Pons (tissue), 1 donor: ENCODE measurements around the gene DMP1.

Experiments
- DNase-seq: peaks from one replicate; pipeline ENCODE4 v3.0.0-alpha.2; 2016; ENCODE audit warnings: low spot score

DMP1 gene, protein sequence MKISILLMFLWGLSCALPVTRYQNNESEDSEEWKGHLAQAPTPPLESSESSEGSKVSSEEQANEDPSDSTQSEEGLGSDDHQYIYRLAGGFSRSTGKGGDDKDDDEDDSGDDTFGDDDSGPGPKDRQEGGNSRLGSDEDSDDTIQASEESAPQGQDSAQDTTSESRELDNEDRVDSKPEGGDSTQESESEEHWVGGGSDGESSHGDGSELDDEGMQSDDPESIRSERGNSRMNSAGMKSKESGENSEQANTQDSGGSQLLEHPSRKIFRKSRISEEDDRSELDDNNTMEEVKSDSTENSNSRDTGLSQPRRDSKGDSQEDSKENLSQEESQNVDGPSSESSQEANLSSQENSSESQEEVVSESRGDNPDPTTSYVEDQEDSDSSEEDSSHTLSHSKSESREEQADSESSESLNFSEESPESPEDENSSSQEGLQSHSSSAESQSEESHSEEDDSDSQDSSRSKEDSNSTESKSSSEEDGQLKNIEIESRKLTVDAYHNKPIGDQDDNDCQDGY

DNA sequence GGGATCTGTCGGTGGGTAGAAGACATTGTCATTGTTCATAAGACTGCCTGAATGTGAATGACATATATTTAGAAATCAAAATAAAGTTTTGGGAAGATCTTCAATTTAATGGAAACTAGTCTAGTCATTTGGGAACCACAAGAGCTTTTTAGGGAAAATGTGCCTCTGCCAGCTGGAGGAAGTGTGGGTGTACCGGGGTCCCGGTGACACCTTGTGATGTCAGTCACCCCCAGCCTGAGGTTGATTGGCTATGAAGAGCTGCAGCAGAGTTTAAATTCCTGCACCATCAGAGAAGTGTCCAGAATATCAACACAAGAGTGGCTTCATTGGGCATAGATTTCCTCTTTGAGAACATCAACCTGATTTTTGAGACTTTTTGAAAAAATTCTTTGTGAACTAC, at the start of gene DMP1:
Gene DMP1, plus strand, starts transcription at position 301 of the 400 bp plus-strand sequence. CDS start 6,213 bp downstream, outside the sequence.
- no peak for DNase-seq

DNA sequence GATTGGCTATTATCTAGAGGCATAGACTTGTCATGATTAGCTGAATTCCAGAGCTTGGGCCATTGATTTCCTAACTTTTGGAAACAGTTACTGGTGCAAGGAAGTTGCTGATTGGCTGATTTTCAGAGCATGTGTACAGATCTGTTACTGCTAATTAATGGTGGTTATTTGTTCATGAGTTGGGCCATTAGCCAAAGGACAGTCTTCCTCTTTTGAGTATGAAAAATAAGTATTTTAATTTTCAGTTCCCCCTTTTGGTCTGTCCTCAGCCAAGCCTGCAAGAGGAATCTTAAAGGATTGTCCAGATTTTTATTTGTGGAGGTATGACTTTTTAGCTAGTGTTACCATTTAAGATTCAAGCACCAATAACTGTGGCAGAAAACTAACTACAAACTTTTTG, 48.7 kb upstream of the DMP1 start:
- DNase-seq: no peak

DNA sequence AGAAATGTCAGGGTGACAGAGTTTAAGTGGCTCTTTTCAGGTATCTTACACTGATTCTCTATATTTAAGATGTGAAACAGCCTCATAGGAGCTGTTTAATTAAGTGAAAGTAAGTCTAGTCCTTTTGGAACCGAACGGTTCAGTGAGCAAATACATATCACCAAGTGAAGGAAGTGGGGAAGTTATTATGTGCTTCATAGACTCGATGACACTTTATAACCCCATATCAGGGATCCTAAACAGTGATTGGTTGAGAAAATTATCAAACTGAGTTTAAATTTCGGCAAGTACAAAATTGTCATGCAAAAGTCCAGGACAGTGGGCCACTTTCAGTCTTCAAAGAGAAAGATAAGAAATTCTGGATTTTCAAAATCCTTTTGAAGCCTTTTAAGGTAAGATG, 41.9 kb upstream of the DMP1 start, which contains the start of gene DSPP:
Gene DSPP, plus strand, starts transcription at position 301 of the 400 bp plus-strand sequence. CDS start 2,380 bp downstream, outside the sequence.
- DNase-seq: no peak

DNA sequence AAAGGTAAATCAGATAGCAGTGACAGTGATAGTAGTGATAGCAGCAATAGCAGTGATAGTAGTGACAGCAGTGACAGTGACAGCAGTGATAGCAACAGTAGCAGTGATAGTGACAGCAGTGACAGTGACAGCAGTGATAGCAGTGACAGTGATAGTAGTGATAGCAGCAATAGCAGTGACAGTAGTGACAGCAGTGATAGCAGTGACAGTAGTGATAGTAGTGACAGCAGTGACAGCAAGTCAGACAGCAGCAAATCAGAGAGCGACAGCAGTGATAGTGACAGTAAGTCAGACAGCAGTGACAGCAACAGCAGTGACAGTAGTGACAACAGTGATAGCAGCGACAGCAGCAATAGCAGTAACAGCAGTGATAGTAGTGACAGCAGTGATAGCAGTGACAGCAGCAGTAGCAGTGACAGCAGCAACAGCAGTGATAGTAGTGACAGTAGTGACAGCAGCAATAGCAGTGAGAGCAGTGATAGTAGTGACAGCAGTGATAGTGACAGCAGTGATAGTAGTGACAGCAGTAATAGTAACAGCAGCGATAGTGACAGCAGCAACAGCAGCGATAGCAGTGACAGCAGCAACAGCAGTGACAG, 35.7 kb upstream of the DMP1 start:
- DNase-seq: no peak

DNA sequence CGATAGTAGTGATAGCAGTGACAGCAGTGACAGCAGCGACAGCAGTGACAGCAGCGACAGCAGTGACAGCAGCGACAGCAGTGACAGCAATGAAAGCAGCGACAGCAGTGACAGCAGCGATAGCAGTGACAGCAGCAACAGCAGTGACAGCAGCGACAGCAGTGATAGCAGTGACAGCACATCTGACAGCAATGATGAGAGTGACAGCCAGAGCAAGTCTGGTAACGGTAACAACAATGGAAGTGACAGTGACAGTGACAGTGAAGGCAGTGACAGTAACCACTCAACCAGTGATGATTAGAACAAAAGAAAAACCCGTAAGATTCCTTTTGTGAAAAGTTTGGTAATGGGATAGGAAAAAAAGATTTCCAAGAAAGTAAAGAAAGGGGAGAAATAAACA, 33.8 kb upstream of the DMP1 start:
- DNase-seq: no peak

DNA sequence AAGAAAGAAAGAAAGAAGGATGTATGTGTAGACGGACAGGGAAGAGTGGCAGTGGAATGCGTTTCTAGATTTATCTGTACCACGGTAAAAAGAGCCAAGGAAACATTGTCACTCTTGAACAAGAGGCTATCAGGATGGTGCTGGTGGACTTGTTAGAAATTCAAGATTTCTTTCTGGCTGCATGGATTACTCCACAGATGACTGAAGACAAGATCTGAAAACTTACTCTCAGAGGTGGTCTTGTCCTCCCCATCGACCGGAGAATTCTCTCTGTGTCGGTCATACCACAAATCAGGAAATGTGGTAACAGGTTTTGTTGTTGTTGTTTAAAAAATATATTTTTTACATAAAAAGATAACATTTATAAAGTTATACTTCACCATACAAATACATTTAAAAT, 30.0 kb upstream of the DMP1 start:
- DNase-seq: peak; percentile 20

DNA sequence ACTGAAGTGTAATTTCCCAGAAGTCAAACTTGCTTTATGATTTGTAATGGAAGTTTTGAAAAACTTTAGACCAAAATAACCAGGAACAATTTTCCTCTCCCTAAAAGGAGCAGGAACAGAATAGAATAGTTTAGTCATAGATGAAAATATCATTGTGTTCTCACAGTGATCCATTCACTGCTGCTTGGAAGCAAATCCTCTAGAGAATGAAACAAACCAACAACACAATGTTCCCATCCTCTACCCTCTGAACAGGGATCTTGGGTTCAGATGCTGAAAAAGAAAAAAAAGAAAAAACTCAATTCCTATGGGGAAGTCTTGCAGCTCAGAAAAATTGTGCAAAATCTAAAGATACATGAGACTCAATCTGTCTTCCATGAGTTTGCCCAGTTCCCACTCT, 29.6 kb upstream of the DMP1 start:
- DNase-seq: peak; percentile 83

DNA sequence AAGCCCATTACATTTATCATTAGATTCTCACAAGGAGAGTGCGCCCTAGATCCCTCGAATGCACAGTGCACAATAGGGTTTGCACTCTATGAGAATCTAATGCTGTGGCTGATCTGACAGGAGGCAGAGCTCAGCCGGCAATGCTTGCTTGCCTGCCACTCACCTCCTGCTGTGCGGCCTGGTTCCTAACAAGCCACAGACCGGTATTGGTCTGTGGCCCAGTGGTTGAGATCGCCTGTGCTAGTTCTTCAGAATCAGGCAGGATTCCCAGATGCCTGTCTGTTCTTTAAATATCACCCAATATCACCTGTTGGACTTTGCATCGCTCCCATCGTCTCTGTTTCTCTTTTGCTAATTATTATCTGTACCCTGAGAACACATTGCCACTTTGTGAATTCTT, 27.8 kb upstream of the DMP1 start:
- DNase-seq: peak; percentile 37

DNA sequence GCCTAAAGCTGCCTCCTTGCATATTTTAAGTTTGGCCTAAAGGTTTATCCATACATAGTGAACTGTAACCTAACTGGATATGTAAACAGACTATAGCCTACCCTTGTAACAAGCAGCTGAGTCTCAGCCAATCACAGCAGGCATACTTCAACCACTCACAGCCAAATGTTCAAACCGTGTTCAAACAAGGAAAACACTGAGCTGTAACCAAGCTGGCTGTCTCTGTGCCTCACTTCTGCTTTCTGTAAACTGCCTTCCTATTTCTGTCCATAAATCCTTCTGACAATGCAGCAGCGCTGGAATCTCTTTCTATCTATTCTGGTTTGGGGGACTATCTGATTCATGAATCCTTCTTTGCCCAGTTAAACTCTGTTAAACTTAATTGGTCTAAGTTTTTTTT, 25.4 kb upstream of the DMP1 start:
- DNase-seq: no peak

DNA sequence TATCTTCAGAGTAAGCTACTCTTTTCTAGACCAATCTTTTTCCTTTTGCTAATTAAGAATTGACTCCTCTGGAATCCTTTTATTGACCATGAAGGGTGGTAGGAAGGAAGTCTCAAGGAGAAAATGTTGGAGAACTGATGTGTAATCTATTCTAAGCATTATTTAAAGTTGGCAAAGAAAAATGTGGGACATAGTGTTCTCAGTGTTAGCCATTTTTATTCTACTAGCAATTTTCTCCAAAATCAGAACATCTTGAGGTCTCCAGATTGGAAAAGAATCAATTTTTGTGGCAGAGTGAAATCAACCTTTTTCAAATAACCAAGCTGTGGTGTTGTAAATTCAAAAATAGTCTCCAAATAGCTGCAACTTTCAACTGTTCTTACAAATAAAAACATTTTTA, 18.4 kb upstream of the DMP1 start:
- DNase-seq: no peak

DNA sequence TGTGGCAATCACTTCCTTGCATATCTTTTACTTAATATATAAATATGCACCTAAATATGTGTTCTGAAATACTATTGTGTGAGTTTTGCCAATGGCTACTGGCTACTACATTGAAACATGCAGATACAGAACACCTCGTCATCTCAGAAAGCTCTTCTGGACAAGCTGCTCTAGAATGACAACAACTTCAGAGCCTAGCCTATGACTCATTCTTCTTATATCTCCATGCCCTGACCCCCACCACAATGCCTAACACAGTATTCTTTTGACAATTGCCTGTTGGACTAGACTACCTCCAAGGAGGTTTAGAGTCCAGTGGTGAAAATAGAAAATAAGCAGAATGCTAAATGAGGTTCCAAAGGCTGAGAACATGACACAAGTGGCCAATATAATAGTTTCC, 17.6 kb upstream of the DMP1 start:
- DNase-seq: no peak

DNA sequence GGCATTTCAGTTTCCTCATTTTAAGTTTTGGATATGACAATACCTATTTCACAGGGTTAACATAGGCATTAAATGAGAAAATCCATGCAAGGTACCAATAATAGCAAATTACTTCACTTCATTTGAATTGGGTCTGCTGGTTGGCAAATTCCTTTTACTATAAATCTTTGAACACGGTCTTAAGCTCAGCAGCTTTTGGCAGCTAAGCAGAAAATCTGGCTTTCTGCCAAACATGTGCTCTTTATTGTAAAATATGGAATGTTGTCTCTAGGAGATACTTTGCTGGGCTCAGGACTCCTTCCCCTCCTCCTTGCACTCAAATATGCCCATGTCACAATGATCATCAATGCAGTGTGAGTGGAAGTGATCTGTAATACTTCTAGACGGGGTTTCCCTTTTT, 16.8 kb upstream of the DMP1 start:
- DNase-seq: no peak

DNA sequence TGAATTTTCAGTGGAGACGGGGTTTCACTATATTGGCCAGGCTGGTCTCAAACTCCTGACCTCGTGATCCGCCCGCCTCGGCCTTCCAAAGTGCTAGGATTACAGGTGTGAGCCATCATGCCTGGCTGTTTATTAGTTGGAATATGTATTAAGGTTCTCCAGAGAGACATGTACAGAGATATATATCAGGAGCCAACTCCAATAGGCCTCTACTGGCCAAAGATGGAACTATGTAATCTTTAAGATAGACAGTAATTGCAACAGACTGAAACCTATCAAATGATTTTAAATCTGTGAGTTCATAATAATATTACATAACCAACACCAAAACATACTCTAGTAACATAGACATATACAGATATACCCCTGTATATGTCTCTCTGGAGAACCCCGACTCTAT, 5.8 kb upstream of the DMP1 start:
- no peak for DNase-seq

DNA sequence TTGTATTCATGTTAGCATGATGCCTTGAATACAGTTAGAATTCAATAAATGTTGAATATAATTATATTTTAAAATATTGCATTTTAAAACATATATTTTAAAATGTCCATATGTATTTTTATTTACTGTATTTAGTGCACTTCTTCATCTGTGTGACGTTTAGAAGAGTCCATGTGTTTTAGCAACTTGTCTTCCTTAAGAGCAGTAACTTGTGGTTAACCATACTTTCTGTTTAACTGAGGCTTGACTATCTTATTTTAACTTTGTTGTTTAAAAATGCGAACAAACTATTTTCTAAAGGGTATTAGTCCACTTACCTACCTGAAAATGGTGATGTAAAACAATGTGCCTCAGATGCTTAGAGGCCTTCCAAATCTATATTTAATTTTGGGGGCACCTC, 858 bp downstream of the DMP1 start:
- DNase-seq: no peak

DNA sequence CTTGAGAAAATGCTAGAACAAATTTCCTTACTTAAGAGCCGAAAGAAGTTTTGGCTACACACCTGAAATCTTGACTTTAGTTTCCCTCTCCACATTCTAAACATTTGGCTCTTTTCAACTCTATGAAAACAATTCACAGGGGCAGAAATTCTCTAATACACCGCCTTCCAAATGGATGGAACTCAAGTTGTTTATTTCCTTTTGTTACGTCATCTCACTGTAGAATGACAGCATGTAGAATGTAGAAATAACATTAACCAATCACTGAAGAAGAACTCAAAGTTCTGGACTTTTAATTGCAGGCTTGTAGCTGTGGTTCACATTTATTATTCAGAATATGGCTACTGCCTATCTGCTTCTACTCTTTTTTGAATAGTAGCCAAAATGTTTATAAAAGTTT, 1.9 kb downstream of the DMP1 start:
- DNase-seq: no peak

DNA sequence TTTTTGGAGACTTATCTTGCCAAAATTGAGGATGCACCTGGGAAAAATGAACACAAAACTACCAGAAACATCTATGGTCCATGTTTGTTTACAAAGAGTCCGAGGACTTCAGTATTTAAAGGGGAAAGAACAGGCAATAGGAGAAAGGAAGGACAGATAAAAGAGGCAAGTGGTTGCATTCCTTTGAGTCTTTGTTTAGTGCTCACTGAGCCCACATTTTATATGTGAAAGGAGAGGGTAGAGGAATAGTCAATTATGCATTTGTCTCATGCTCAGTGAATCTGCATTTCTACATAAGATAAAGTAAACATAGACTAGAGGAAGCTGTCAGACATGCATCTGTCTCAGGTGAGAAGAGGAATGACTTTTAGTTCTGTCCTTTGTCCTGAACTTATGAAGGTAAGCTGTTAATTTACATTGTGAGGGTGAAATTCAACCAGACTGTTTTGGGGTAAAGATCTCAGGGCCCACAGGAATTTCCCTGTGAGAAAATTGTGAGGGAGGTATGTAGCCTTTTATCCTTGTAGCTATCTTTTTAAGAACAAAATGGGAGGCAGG, 4.5 kb downstream of the DMP1 start:
- DNase-seq: no peak

DNA sequence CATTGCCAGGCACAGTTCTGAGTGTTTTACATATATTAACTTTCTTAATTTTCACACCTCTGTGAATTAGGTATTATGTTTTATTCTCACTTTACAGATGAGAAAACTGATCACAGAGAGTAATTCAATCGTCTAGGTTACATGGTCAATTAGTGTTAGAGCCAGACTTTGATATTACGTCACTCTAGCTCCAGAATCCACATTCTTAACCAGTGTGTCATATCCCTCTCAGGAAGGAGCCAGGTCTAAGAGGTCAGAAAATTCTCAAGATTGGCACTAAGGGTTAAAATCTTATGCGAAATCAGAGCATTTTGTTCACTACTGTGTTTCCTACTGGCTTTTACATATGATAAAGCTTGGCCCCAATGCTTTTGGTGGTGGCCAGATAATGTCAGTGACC, 7.4 kb downstream of the DMP1 start:
- DNase-seq: no peak

DNA sequence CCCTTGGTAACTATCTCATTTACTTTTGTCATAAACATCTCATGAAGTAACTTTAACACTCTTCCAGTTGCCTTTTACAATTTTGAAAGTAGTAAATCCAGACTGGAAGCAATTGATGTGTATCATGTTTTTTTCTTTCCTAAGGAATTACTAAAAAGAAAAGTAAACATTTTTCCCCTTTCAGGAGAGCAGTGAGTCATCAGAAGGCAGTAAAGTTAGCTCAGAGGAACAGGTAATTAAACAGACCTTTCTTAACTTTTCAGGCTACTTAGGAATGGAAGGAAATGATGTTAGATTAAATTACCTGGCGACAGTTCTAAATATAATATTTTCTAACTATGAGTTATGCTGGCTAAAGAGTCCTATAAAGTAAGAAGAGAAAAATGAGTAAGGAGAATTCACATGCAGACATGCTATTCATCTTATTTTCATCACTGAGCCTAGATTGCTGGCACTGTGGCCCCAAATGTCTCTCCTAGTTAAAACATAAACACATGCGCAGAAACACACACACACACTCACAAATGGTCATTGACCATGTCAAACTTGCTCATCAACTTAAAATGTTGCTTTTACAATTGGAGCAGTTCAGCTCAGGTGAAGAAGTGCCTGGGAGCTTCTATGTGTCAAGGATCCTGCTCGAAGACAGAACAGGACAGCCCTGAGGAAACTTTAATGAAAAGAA, 9.3 kb downstream of the DMP1 start:
- DNase-seq: no peak

DNA sequence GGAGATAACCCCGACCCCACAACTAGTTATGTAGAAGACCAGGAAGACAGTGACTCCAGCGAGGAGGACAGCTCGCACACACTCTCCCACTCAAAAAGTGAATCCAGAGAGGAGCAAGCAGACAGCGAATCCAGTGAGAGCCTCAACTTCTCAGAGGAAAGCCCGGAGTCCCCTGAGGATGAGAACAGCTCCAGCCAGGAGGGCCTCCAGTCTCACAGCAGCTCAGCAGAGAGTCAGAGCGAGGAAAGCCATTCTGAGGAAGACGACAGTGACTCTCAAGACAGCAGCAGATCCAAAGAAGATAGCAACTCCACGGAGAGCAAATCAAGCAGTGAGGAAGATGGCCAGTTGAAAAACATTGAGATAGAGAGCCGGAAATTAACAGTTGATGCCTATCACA, 12.8 kb downstream of the DMP1 start:
- no peak for DNase-seq

DNA sequence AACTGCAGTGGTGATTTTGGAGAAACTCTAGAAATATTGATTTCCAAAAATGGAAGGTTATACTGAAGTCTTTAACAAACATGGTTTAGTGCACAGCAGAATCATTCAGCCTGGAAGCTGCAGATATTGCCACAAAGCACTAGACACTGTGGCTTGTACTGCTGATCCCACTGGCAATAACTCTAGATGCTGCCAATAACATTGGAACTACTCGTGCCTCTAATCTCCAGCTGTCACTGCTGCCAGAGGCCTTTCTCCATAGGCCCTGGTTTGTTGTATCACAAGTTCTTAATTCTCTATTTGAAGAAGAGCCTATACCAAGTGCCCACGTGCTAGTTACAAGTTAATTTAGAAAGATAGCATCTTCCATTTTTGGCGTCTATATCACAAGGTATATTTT, 19.3 kb downstream of the DMP1 start:
- no peak for DNase-seq

DNA sequence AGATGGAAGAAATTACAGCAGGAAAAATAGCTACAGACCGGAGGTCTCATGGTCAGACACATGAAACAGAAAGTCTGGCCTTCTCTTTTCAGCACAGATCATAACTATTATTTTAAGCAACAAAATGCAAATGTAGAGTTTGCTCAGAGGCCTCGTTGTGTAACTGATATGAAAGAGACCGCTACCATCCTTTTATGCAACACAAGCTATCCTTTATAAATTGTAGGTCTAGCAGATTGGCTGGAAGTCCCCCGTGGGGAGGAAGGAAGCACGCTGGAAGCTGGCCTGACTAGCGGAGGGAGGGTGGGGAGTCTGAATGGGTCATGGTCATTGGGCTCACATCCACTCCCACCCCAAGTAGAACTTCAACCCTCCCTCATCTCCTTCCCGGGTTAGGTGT, 27.7 kb downstream of the DMP1 start:
- DNase-seq: peak; percentile 29

DNA sequence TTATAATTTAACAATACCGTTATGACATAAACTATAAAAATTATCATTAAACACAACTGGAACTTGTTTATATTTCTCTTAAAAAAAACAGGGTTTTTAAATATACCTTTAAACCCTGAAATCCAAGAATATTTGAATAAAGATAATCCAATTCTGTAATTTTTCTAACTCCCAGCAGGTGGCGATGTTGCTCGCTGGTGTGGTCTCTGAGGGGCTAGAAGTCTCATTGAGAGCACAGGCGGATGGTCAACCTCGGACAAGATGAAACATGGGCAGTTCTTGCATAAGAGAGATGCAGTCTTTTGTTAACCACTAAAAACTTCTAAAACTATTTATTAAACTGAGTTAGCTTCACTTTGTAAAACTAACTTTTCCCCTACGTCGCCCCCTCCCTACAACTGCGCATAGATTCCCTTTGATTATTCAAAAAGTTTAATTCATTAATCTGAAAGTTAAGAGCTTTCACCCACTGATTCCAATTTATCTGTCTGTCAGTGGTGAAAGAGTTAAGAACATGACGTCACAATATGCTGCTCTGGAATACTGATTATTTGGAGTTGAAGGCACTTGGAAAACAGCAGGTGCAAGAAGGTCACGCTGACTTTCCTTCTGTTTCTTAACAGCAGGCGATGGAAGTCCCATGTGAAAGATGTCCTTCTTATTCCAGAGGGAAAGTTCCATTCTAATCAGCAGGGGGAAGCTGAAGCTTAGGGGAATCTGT, 29.5 kb downstream of the DMP1 start:
- peak; percentile 91 for DNase-seq
